Esophagus muscularis mucosa (tissue), 4 donors: ENCODE measurements around the gene CHRNG. TPM values are rescaled to one million over a fixed set of nuclear protein-coding genes. Genes with fewer than 3 reads are reported as not detected.

Experiments used
- DNase-seq: peaks from one replicate; pipeline ENCODE4 v3.0.0-alpha.2; 2017; ENCODE audit errors: extremely low spot score
- H3K27ac ChIP-seq, 4 donors: fragments of 200-600 bp; sonication (generic); replicated peaks in 1 of 4; 1 replicate in 3 of 4; 2 replicates in 1 of 4; pipeline ENCODE4 v1.5.1; 2016 to 2019; ENCODE audit warnings: mild to moderate bottlenecking in 1 of 4
- H3K27me3 ChIP-seq, 4 donors: fragments of 200-600 bp; sonication (generic); one replicate each; pipeline versions ENCODE4 v1.5.1 to v1.6.0; 2016 to 2019
- H3K36me3 ChIP-seq, 4 donors: fragments of 200-600 bp; sonication (generic); one replicate each; pipeline ENCODE4 v1.5.1; 2016 to 2019
- H3K4me1 ChIP-seq, 4 donors: fragments of 200-600 bp; sonication (generic); one replicate each; pipeline ENCODE4 v1.5.1; 2016 to 2019
- H3K4me3 ChIP-seq, 4 donors: fragments of 200-600 bp; sonication (generic); 1 replicate in 2 of 4; 2 replicates in 2 of 4; pipeline ENCODE4 v1.5.1; 2016 to 2019; ENCODE audit warnings: mild to moderate bottlenecking in 4 of 4, moderate library complexity in 1 of 4
- H3K9me3 ChIP-seq, 4 donors: fragments of 200-600 bp; sonication (generic); 1 replicate in 3 of 4; 2 replicates in 1 of 4; pipeline ENCODE4 v1.5.1; 2016 to 2019
- CTCF ChIP-seq, 3 experiments: fragments of 200-600 bp in 2 of 3; fragments of 450-650 bp in 1 of 3; sonication (generic) in 2 of 3; IDR thresholded peaks; one replicate each; pipeline ENCODE4 v1.5.1; 2017 to 2019; ENCODE audit warnings: antibody characterized with exemption in 3 of 3, mild to moderate bottlenecking in 2 of 3, moderate library complexity in 1 of 3
- EP300 ChIP-seq: sonication (generic); formaldehyde crosslinking; IDR thresholded peaks from one replicate; pipeline ENCODE4 v1.6.1; 2017; ENCODE audit warnings: antibody characterized with exemption
- POLR2A ChIP-seq: fragments of 450-650 bp; IDR thresholded peaks from one replicate; pipeline ENCODE4 v1.6.1; 2017; ENCODE audit warnings: antibody characterized with exemption, moderate library complexity, mild to moderate bottlenecking, low read depth
- POLR2AphosphoS5 ChIP-seq, 2 donors: sonication (generic); formaldehyde crosslinking; IDR thresholded peaks; one replicate each; pipeline ENCODE4 v1.6.1; 2017; ENCODE audit warnings: antibody characterized with exemption in 2 of 2
- WGBS: methylation state at CpG from one replicate; pipeline ENCODE4 v1.1.5; 2018; 5-methylcytosine and 5-hydroxymethylcytosine counted together
- intact Hi-C: fragments of 100-400 bp; cut with DNase I; formaldehyde crosslinking; loops from one replicate; pipeline ENCODE4 v1.15.1; 2023
- total RNA-seq, 4 donors: library from RNA; depleted of rRNA; stranded (reverse); fragments of >200 nt; gene quantifications; one replicate each; pipeline versions ENCODE4 v1.1.0 to v1.2.1, GENCODE V29; 2016

Gene CHRNG
- total RNA-seq, 4 donors from 2014 or later, result not detected

DNA sequence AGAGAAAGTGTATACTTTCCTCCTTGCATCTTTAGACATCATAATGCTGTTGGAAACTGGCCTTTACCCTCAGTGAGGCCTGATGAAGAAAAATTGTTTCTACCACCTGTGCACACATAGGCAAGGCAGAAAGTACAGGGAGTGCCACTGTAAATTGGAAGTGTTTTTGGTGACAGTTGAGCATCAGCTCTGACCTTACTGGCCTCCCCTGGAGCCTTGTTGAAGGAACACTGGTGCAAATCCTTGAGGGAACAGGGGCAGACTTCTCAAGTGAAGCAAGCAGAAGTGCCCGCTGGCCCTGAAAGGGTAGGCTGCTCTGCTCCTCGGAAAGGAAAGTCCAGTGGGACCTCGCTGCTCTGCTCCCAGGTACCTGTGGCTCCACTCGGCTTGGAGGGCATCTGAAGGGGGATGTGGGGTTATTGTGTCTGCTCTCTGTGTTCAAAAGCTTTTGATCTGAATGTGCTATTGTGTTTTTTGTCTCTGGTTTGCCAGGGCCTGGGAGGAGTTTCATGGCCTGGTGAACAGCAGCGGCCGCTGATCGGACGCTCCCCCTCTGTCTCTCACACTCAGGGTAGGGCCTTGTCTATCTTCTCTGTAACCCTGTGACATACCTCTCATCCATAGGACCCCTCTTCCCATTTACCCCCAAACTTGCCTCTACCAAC is 34.4 kb downstream of the CHRNG start:
- no peak for DNase-seq
- Histone ChIP-seq H3K36me3 (peaks cover 3 to 80% (median 68%) of the 10 kb centered on the region in 4 donors), H3K27ac (no peak overlapping the region), H3K4me3 (no peak overlapping the region), H3K27me3 (no peaks in the 10 kb centered on the region), H3K9me3 (no peaks in the 10 kb centered on the region), H3K4me1 (peaks cover 0 to 3% (median 0%) of the 10 kb centered on the region in 4 donors)
- WGBS, result 92% methylated on average over 8 of the region's 8 CpGs
- intact Hi-C loops, result no loop called here
- TF ChIP-seq POLR2AphosphoS5 (IDR thresholded peaks at IDR 0.05), result no peak
- no peak for TF ChIP-seq EP300
- no peak for TF ChIP-seq CTCF (IDR thresholded peaks at IDR 0.05)
- no peak for TF ChIP-seq POLR2A

DNA sequence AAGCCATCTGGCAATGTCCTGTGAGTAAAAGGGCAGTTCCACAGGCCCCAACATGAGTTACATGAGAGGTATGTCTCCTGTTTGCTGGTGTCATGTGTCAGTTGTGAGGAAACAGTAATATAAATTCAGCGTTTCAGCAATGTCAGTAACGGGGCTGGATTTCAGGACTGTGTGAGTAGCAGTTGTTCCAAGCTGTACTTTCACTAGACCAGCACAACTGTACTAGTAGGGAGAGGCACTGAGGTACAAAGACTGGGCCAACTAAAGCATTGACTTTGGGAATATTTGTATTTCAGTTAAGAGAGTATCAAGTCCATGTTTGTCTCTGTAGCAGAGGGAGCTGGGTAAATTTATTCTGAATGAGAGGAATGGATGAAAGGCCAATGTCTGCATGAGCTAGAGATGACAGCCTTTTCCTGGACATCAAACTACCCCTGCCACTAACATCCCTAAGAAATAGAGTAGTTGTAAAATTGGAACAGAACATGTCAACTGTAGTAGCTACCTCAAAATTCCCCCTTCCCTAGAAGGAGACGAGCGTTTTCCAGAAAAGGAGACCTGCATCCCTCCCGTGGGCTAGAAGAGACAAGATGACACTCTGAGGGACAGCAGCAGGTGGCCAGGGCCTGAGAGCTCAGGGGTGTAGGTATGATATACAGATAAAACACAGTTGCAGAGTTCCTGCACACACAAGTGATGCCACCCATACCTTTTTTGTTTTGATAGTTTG is 35.3 kb downstream of the CHRNG start:
- intact Hi-C loops, result no loop called here
- 89% methylated on average over 5 of the region's 5 CpGs for WGBS

DNA sequence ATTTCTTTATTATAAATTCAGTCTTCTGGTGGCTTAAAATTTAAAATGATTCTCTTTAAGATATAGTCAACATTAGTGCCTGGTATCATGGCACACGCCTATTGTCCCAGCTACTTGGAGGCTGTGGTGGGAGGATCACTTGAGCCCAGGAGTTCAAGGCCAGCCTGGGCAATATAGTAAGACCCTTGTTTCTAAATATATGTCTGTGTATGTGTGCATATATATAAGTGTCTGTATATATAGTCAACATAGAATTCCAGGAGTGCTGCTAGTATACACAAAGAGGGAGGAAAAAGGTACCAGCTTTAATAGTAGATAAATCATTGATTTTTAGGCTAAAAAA is 35.9 kb downstream of the CHRNG start:
- TF ChIP-seq CTCF (IDR thresholded peaks at IDR 0.05) (no peak), EP300 (no peak), POLR2A (no peak)
- no peak overlapping the region for H3K4me3 ChIP-seq
- no peaks in the 10 kb centered on the region for H3K27me3 ChIP-seq
- peaks cover 0 to 3% (median 0%) of the 10 kb centered on the region in 4 donors for H3K4me1 ChIP-seq
- H3K36me3 ChIP-seq, result peaks cover 3 to 76% (median 56%) of the 10 kb centered on the region in 4 donors
- no peaks in the 10 kb centered on the region for H3K9me3 ChIP-seq
- WGBS, result 96% methylated on average over 1 of the region's 1 CpG
- DNase-seq, result no peak
- intact Hi-C loops, result no loop called here
- no peak overlapping the region for H3K27ac ChIP-seq

More for the DNA sequence above, 35.3 kb downstream of the CHRNG start:
- Histone ChIP-seq H3K4me3 (no peak overlapping the region), H3K9me3 (no peaks in the 10 kb centered on the region), H3K27me3 (no peaks in the 10 kb centered on the region), H3K36me3 (peaks cover 3 to 77% (median 58%) of the 10 kb centered on the region in 4 donors), H3K27ac (no peak overlapping the region), H3K4me1 (peaks cover 0 to 3% (median 0%) of the 10 kb centered on the region in 4 donors)
- no peak for DNase-seq
- TF ChIP-seq POLR2AphosphoS5 (IDR thresholded peaks at IDR 0.05), result no peak
- TF ChIP-seq EP300, result no peak
- no peak for TF ChIP-seq POLR2A
- no peak for TF ChIP-seq CTCF (IDR thresholded peaks at IDR 0.05)

DNA sequence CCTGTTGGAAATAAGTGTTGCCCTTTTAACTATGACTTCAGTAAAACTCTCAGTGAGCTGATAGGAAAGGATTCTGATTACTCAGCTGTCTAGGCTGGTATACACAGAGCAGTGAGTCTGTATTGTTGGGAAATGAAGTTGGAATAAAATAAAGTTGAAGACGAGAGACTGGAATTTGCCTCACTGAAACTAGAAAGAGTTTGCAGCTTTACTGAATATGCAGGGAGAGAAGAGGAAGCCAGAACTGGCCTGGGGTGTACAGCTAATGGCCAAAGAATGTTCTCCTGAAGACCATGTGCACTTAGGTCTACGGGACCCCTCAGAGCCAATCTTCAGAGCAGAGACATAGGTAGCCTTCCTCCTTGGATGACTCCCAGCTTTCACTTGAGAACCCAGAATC is 37.5 kb downstream of the CHRNG start:
- H3K9me3 ChIP-seq, result no peaks in the 10 kb centered on the region
- H3K4me3 ChIP-seq, result no peak overlapping the region
- intact Hi-C loops, result no loop called here
- H3K4me1 ChIP-seq, result no peaks in the 10 kb centered on the region
- DNase-seq, result no peak
- TF ChIP-seq CTCF (IDR thresholded peaks at IDR 0.05) (no peak), POLR2AphosphoS5 (IDR thresholded peaks at IDR 0.05) (no peak), EP300 (no peak), POLR2A (no peak)
- 97% methylated on average over 2 of the region's 2 CpGs for WGBS
- H3K27ac ChIP-seq, result no peak overlapping the region
- no peaks in the 10 kb centered on the region for H3K27me3 ChIP-seq
- H3K36me3 ChIP-seq, result peaks cover 3 to 76% (median 55%) of the 10 kb centered on the region in 4 donors
